NOMO-1 treated with DMSO at 0.1 percent for 48 hours (cell line): ENCODE measurements around the gene METTL21C.

ENCODE experiments used
- DNase-seq: peaks from one replicate; lab custom pipeline; 2025; ENCODE audit not compliant: unreplicated experiment; lab: John Stamatoyannopoulos, UW

The METTL21C gene

GRCh38 chr13:102667911-102668310 lies 26.9 kb downstream of the METTL21C start:
- DNase-seq = no peak

GRCh38 chr13:102667023-102667422 lies 27.8 kb downstream of the METTL21C start:
- no peak for DNase-seq

DNA sequence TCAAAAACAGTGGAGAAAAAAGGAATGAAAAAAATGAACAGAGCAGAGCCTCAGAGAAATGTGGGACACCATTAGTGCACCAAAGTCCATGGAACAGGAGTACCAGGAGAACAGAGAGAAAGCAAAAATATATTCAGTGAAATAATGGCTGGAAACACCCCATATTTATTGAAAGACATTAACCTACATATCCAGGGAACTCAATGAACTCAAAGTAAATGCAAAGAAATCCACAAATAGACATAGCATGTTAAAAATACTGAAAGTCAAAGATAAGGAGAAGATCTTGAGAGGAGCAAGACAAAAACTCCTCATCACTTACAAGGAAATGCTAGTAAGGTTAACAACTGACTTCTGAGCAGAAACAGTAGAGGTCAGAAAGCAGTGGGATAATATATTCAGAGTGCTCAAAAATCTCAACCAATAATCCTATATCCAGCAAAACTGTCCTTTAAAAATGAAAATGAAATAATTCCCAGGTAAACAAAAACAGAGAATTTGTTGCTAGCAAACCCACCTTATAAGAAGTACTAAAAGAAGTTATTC lies 35.6 kb downstream of the METTL21C start:
- DNase-seq = no peak

- no peak for DNase-seq
These were observed 36.2 kb downstream of the METTL21C start for GRCh38 chr13:102658660-102659059.

- DNase-seq = no peak
These were observed 37.2 kb downstream of the METTL21C start for GRCh38 chr13:102657630-102658029.

GRCh38 chr13:102654756-102655155 lies 40.1 kb downstream of the METTL21C start:
- DNase-seq = no peak

GRCh38 chr13:102651892-102652291 lies 43.0 kb downstream of the METTL21C start:
- DNase-seq = peak; percentile 85

DNA sequence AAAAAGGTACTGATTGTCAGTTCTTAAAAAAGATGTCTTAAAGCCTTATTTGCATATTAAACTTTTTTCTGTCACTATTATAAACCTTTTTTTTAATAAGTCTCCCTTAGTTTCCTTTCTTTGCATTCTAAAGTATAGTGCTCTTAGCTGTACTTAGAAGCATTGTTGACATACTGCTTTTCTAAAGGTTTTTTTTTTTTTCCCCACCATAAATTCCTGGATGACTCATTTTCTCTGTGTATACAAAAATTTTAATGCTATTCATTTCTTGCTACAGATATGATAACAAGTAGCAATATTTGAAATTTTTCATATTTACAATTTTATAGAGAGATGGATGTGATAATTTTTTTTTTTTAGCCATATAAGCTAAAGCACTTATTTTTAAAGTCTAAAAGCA lies 43.5 kb downstream of the METTL21C start:
- DNase-seq = no peak

DNA sequence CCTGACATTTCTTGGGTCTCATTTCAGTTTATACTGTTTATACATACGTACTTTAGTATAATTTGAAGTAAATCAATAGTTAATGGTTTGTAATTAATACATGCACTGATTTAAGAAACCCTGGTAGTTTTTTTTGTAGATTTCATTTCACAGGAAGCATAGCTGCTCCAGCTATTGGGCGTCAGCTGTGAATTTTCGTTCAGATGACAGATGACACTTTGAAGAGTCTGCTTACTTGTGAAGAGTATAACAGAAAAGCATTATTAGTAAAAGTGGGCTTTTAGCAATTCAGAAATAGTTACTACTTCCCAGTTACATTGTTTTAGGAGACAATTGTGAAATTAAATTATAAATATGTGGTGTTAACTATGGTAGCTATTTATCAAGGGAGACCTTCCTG lies 44.4 kb downstream of the METTL21C start:
- no peak for DNase-seq

DNA sequence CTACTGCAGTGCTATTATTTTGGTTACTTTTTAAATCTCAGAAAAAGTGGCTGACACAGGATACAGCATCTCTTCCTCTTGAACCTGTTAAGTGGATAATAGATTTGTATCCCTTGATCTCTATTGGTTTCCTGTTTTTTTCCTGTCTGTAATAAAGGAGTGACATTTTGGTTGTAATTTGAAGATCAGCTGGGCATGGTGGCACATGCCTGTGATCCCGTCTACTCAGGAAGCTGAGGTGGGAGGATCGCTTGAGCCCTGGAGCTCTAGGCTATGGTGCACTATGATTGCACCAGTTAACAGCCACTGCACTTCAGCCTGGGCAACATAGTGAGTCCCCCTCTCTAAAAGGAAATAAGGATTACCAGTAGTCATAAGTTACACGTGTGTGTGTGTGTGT lies 46.8 kb downstream of the METTL21C start:
- DNase-seq = no peak

- no peak for DNase-seq
These were observed 49.1 kb downstream of the METTL21C start for GRCh38 chr13:102645701-102646100.

DNA sequence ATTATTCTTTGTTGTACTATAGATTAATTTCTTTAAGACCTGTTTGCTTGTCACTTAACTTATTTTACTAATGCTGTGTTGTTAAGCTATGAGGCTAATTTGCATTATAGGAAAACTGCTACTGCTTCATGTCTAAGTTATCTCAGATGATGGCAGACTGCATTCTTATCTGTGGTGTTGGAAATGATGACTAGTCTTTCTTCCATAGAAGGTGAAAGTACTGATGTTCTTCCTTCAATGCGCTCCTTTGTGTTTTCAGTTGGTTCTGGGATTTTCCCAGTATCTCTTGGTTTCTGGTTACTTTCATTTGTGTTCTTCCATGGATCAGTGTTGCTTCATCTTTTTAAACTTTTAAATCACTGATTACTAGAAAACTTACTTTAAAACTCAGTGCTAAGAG lies 51.2 kb downstream of the METTL21C start:
- DNase-seq = no peak

DNA sequence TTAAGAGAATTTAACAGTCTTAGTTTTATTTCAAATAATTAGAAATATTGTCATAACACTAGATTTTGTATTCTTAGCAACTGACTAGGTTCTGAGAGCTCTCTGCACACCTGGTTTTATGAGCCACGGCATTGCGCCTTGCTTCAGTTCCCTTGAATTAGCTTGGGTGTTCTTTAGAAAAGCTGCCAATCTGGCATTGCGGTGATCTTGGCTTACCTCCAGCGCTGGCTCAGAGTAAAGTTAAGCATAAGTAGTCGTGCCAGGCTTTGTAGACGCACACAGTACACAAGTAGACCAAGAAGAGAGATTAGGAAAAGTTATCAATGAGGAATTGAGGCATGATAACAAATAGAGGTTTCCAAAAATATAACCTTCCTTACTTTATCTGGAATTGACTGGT lies 52.4 kb downstream of the METTL21C start:
- no peak for DNase-seq

DNA sequence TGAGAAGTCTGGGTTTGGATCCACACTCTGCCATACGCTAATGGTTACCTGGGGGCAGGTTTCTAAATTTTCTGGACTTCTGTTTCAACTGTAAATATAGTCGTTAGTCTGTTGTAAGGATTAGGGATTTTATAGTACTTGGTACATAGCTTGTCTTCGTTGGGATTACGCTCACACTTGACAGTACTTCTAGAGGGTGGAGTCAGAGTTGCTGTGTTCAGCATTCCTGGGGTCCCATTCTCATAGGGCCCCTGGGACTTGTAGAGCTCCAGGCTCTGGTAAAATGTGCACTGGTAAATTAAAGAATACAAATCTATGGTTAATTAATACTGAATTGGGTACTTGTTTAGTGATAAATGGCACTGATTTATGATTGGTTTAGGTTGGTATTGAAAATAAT lies 52.8 kb downstream of the METTL21C start:
- DNase-seq = no peak

- DNase-seq = no peak
These were observed 56.1 kb downstream of the METTL21C start for GRCh38 chr13:102638741-102639140.
